GM23338 (cell line): Measurements from ENCODE around the gene DDB1.

Experiments used
- CREB1 ChIP-seq: fragments of 250-450 bp; sonication (Bioruptor Pico); IDR thresholded peaks from 2 replicates; pipeline ENCODE4 v1.5.0; 2020; ENCODE audit warnings: low read depth, mild to moderate bottlenecking, moderate library complexity
- EZH2 ChIP-seq: fragments of 200-600 bp; sonication (generic); IDR thresholded peaks from one replicate; pipeline ENCODE4 v1.8.0; 2017; ENCODE audit warnings: antibody characterized with exemption, mild to moderate bottlenecking, low read depth; ENCODE audit not compliant: unreplicated experiment
- EZH2phosphoT487 ChIP-seq: fragments of 200-600 bp; sonication (generic); IDR thresholded peaks from one replicate; pipeline ENCODE4 v1.8.1; 2018; ENCODE audit warnings: antibody characterized with exemption; ENCODE audit not compliant: unreplicated experiment
- JUNB ChIP-seq: IDR thresholded peaks from one replicate; pipeline ENCODE4 v1.6.1; 2016; ENCODE audit warnings: antibody characterized with exemption; ENCODE audit not compliant: unreplicated experiment
- NANOG ChIP-seq: IDR thresholded peaks from 2 replicates; pipeline ENCODE4 v1.6.1; 2016; ENCODE audit warnings: antibody characterized with exemption, borderline replicate concordance
- POLR2AphosphoS5 ChIP-seq: IDR thresholded peaks from 2 replicates; pipeline ENCODE4 v1.6.1; 2016; ENCODE audit warnings: antibody characterized with exemption, low read depth
- STAT1 ChIP-seq: IDR thresholded peaks from one replicate; pipeline ENCODE4 v1.6.1; 2016; ENCODE audit warnings: antibody characterized with exemption; ENCODE audit not compliant: unreplicated experiment
- ZNF114 ChIP-seq: fragments of 250-450 bp; sonication (Bioruptor Pico); IDR thresholded peaks from 2 replicates; pipeline ENCODE4 v1.5.0; 2020; ENCODE audit warnings: mild to moderate bottlenecking, moderate library complexity
- ZNF331 ChIP-seq: fragments of 250-450 bp; sonication (Bioruptor Pico); IDR thresholded peaks from 2 replicates; pipeline ENCODE4 v1.5.0; 2020; ENCODE audit warnings: low read depth, mild to moderate bottlenecking, moderate library complexity
- TF ChIP-seq, protein P1 (sequence below), 2 experiments: fragments of 200-600 bp in 1 of 2; sonication (generic) in 1 of 2; conservative IDR thresholded peaks; 2 replicates each; pipeline versions ENCODE4 v1.5.1 to v1.6.1; 2016 to 2017; ENCODE audit warnings: antibody characterized with exemption in 2 of 2, low read depth in 2 of 2, mild to moderate bottlenecking in 2 of 2, moderate library complexity in 1 of 2
- TF ChIP-seq, protein P2 (sequence below): IDR thresholded peaks from one replicate; pipeline ENCODE4 v1.6.1; 2018; ENCODE audit warnings: antibody characterized with exemption; ENCODE audit not compliant: unreplicated experiment
- TF ChIP-seq, protein P3 (sequence below): fragments of 250-450 bp; sonication (Bioruptor Pico); IDR thresholded peaks from 2 replicates; pipeline ENCODE4 v1.5.0; 2020; ENCODE audit warnings: mild to moderate bottlenecking, moderate library complexity
- TF ChIP-seq, protein P4 (sequence below): IDR thresholded peaks from 2 replicates; pipeline ENCODE4 v1.6.1; 2016; ENCODE audit warnings: antibody characterized with exemption

DNA sequence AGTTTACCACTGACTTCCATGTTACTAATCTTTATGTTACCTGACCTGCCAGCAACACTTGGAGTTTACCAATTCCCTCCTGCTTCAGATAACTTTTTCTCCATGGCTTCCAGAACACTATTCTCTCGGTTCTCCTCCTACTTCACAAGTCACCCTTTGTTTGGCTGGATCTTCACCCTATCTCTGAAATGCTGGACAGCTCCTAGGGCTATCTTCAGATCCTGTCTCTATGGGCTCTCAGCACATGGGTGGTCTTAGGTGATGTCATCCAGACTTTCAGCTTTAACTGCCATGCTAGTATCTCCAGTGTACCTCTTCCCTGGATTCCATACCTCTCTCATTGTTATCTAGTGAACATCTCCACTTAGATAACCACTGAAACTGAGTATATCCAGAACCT is 25.6 kb downstream of the DDB1 start:
- TF ChIP-seq, protein P1, sequence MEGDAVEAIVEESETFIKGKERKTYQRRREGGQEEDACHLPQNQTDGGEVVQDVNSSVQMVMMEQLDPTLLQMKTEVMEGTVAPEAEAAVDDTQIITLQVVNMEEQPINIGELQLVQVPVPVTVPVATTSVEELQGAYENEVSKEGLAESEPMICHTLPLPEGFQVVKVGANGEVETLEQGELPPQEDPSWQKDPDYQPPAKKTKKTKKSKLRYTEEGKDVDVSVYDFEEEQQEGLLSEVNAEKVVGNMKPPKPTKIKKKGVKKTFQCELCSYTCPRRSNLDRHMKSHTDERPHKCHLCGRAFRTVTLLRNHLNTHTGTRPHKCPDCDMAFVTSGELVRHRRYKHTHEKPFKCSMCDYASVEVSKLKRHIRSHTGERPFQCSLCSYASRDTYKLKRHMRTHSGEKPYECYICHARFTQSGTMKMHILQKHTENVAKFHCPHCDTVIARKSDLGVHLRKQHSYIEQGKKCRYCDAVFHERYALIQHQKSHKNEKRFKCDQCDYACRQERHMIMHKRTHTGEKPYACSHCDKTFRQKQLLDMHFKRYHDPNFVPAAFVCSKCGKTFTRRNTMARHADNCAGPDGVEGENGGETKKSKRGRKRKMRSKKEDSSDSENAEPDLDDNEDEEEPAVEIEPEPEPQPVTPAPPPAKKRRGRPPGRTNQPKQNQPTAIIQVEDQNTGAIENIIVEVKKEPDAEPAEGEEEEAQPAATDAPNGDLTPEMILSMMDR (conservative IDR thresholded peaks at IDR 0.05; ENCODE audit: low read depth in 2 of 2), result no peak
- TF ChIP-seq, protein P2, sequence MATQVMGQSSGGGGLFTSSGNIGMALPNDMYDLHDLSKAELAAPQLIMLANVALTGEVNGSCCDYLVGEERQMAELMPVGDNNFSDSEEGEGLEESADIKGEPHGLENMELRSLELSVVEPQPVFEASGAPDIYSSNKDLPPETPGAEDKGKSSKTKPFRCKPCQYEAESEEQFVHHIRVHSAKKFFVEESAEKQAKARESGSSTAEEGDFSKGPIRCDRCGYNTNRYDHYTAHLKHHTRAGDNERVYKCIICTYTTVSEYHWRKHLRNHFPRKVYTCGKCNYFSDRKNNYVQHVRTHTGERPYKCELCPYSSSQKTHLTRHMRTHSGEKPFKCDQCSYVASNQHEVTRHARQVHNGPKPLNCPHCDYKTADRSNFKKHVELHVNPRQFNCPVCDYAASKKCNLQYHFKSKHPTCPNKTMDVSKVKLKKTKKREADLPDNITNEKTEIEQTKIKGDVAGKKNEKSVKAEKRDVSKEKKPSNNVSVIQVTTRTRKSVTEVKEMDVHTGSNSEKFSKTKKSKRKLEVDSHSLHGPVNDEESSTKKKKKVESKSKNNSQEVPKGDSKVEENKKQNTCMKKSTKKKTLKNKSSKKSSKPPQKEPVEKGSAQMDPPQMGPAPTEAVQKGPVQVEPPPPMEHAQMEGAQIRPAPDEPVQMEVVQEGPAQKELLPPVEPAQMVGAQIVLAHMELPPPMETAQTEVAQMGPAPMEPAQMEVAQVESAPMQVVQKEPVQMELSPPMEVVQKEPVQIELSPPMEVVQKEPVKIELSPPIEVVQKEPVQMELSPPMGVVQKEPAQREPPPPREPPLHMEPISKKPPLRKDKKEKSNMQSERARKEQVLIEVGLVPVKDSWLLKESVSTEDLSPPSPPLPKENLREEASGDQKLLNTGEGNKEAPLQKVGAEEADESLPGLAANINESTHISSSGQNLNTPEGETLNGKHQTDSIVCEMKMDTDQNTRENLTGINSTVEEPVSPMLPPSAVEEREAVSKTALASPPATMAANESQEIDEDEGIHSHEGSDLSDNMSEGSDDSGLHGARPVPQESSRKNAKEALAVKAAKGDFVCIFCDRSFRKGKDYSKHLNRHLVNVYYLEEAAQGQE, result peak; percentile 44
- TF ChIP-seq POLR2AphosphoS5, result no peak
- TF ChIP-seq CREB1 (CRISPR knock-in tag), result no peak
- no peak for TF ChIP-seq EZH2phosphoT487
- no peak for TF ChIP-seq NANOG
- no peak for TF ChIP-seq EZH2
- TF ChIP-seq JUNB, result no peak
- no peak for TF ChIP-seq STAT1
- TF ChIP-seq ZNF331 (CRISPR knock-in tag), result no peak
- TF ChIP-seq, protein P3, sequence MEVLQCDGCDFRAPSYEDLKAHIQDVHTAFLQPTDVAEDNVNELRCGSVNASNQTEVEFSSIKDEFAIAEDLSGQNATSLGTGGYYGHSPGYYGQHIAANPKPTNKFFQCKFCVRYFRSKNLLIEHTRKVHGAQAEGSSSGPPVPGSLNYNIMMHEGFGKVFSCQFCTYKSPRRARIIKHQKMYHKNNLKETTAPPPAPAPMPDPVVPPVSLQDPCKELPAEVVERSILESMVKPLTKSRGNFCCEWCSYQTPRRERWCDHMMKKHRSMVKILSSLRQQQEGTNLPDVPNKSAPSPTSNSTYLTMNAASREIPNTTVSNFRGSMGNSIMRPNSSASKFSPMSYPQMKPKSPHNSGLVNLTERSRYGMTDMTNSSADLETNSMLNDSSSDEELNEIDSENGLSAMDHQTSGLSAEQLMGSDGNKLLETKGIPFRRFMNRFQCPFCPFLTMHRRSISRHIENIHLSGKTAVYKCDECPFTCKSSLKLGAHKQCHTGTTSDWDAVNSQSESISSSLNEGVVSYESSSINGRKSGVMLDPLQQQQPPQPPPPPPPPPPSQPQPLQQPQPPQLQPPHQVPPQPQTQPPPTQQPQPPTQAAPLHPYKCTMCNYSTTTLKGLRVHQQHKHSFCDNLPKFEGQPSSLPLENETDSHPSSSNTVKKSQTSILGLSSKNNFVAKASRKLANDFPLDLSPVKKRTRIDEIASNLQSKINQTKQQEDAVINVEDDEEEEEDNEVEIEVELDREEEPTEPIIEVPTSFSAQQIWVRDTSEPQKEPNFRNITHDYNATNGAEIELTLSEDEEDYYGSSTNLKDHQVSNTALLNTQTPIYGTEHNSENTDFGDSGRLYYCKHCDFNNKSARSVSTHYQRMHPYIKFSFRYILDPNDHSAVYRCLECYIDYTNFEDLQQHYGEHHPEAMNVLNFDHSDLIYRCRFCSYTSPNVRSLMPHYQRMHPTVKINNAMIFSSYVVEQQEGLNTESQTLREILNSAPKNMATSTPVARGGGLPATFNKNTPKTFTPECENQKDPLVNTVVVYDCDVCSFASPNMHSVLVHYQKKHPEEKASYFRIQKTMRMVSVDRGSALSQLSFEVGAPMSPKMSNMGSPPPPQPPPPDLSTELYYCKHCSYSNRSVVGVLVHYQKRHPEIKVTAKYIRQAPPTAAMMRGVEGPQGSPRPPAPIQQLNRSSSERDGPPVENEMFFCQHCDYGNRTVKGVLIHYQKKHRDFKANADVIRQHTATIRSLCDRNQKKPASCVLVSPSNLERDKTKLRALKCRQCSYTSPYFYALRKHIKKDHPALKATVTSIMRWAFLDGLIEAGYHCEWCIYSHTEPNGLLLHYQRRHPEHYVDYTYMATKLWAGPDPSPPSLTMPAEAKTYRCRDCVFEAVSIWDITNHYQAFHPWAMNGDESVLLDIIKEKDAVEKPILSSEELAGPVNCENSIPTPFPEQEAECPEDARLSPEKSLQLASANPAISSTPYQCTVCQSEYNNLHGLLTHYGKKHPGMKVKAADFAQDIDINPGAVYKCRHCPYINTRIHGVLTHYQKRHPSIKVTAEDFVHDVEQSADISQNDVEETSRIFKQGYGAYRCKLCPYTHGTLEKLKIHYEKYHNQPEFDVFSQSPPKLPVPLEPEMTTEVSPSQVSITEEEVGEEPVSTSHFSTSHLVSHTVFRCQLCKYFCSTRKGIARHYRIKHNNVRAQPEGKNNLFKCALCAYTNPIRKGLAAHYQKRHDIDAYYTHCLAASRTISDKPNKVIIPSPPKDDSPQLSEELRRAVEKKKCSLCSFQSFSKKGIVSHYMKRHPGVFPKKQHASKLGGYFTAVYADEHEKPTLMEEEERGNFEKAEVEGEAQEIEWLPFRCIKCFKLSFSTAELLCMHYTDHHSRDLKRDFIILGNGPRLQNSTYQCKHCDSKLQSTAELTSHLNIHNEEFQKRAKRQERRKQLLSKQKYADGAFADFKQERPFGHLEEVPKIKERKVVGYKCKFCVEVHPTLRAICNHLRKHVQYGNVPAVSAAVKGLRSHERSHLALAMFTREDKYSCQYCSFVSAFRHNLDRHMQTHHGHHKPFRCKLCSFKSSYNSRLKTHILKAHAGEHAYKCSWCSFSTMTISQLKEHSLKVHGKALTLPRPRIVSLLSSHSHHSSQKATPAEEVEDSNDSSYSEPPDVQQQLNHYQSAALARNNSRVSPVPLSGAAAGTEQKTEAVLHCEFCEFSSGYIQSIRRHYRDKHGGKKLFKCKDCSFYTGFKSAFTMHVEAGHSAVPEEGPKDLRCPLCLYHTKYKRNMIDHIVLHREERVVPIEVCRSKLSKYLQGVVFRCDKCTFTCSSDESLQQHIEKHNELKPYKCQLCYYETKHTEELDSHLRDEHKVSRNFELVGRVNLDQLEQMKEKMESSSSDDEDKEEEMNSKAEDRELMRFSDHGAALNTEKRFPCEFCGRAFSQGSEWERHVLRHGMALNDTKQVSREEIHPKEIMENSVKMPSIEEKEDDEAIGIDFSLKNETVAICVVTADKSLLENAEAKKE (CRISPR knock-in tag), result no peak
- TF ChIP-seq, protein P4, sequence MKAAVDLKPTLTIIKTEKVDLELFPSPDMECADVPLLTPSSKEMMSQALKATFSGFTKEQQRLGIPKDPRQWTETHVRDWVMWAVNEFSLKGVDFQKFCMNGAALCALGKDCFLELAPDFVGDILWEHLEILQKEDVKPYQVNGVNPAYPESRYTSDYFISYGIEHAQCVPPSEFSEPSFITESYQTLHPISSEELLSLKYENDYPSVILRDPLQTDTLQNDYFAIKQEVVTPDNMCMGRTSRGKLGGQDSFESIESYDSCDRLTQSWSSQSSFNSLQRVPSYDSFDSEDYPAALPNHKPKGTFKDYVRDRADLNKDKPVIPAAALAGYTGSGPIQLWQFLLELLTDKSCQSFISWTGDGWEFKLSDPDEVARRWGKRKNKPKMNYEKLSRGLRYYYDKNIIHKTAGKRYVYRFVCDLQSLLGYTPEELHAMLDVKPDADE, result no peak
- TF ChIP-seq ZNF114 (CRISPR knock-in tag), result no peak
